Measurements from ENCODE around the gene CACNA1C.

The CACNA1C gene

GRCh38 chr12:2300168-2300567 lies 247.4 kb downstream of the CACNA1C start:
- TF ChIP-seq, protein P1, sequence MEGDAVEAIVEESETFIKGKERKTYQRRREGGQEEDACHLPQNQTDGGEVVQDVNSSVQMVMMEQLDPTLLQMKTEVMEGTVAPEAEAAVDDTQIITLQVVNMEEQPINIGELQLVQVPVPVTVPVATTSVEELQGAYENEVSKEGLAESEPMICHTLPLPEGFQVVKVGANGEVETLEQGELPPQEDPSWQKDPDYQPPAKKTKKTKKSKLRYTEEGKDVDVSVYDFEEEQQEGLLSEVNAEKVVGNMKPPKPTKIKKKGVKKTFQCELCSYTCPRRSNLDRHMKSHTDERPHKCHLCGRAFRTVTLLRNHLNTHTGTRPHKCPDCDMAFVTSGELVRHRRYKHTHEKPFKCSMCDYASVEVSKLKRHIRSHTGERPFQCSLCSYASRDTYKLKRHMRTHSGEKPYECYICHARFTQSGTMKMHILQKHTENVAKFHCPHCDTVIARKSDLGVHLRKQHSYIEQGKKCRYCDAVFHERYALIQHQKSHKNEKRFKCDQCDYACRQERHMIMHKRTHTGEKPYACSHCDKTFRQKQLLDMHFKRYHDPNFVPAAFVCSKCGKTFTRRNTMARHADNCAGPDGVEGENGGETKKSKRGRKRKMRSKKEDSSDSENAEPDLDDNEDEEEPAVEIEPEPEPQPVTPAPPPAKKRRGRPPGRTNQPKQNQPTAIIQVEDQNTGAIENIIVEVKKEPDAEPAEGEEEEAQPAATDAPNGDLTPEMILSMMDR (IDR thresholded peaks at IDR 0.05; ENCODE audit: low read depth, low read length, poor library complexity, severe bottlenecking): no peak
- TF ChIP-seq EZH2phosphoT487 (IDR thresholded peaks at IDR 0.05; ENCODE audit: borderline replicate concordance, low read length): no peak

GRCh38 chr12:2300886-2301285 lies 248.1 kb downstream of the CACNA1C start:
- Histone ChIP-seq H3K9me2 (replicated peaks; ENCODE audit: control insufficient read depth, low read length) (no peaks in the 10 kb centered on the region), H3K4me3 (ENCODE audit: low read length) (no peak overlapping the region), H3K4me1 (ENCODE audit: control insufficient read depth, low read length) (peaks cover 32% of the 10 kb centered on the region), H3K9me3 (ENCODE audit: control insufficient read depth, insufficient read depth, low read length) (no peaks in the 10 kb centered on the region), H3K27ac (ENCODE audit: low read depth, low read length) (no peak overlapping the region), H3K79me2 (ENCODE audit: control insufficient read depth, low read length) (no peaks in the 10 kb centered on the region), H3K4me2 (ENCODE audit: low read length) (no peak overlapping the region), H4K20me1 (ENCODE audit: control insufficient read depth, insufficient read depth, low read depth, low read length) (no peaks in the 10 kb centered on the region), H3K36me3 (ENCODE audit: control insufficient read depth, low read length) (no peaks in the 10 kb centered on the region), H3F3A (ENCODE audit: control insufficient read depth, insufficient read depth) (no peaks in the 10 kb centered on the region), H3K27me3 (ENCODE audit: control insufficient read depth, low read length) (peaks cover 12% of the 10 kb centered on the region)
- TF ChIP-seq, protein P1 (IDR thresholded peaks at IDR 0.05; ENCODE audit: low read depth, low read length, poor library complexity, severe bottlenecking): no peak
- no peak for TF ChIP-seq EZH2phosphoT487 (IDR thresholded peaks at IDR 0.05; ENCODE audit: borderline replicate concordance, low read length)

More at GRCh38 chr12:2300168-2300567, 247.4 kb downstream of the CACNA1C start:
- Histone ChIP-seq H3K27me3 (ENCODE audit: control insufficient read depth, low read length) (peaks cover 12% of the 10 kb centered on the region), H3K9me3 (ENCODE audit: control insufficient read depth, insufficient read depth, low read length) (no peaks in the 10 kb centered on the region), H3K27ac (ENCODE audit: low read depth, low read length) (no peak overlapping the region), H4K20me1 (ENCODE audit: control insufficient read depth, insufficient read depth, low read depth, low read length) (no peaks in the 10 kb centered on the region), H3K4me1 (ENCODE audit: control insufficient read depth, low read length) (peaks cover 34% of the 10 kb centered on the region), H3K4me2 (ENCODE audit: low read length) (no peak overlapping the region), H3F3A (ENCODE audit: control insufficient read depth, insufficient read depth) (no peaks in the 10 kb centered on the region), H3K79me2 (ENCODE audit: control insufficient read depth, low read length) (no peaks in the 10 kb centered on the region), H3K4me3 (ENCODE audit: low read length) (no peak overlapping the region), H3K36me3 (ENCODE audit: control insufficient read depth, low read length) (no peaks in the 10 kb centered on the region), H3K9me2 (replicated peaks; ENCODE audit: control insufficient read depth, low read length) (no peaks in the 10 kb centered on the region)

GRCh38 chr12:2301531-2302461 lies 249.0 kb downstream of the CACNA1C start:
- no peak overlapping the region for H3K4me2 ChIP-seq (ENCODE audit: low read length)
- no peak overlapping the region for H3K27ac ChIP-seq (ENCODE audit: low read depth, low read length)
- H3K27me3 ChIP-seq (ENCODE audit: control insufficient read depth, low read length): peaks cover 12% of the 10 kb centered on the region

More at GRCh38 chr12:2301531-2302461, 249.0 kb downstream of the CACNA1C start:
- Histone ChIP-seq H3K9me2 (replicated peaks; ENCODE audit: control insufficient read depth, low read length) (no peaks in the 10 kb centered on the region), H3F3A (ENCODE audit: control insufficient read depth, insufficient read depth) (no peaks in the 10 kb centered on the region), H4K20me1 (ENCODE audit: control insufficient read depth, insufficient read depth, low read depth, low read length) (no peaks in the 10 kb centered on the region), H3K4me1 (ENCODE audit: control insufficient read depth, low read length) (peaks cover 34% of the 10 kb centered on the region), H3K79me2 (ENCODE audit: control insufficient read depth, low read length) (no peaks in the 10 kb centered on the region), H3K9me3 (ENCODE audit: control insufficient read depth, insufficient read depth, low read length) (no peaks in the 10 kb centered on the region), H3K4me3 (ENCODE audit: low read length) (no peak overlapping the region), H3K36me3 (ENCODE audit: control insufficient read depth, low read length) (no peaks in the 10 kb centered on the region)
- TF ChIP-seq, protein P1 (IDR thresholded peaks at IDR 0.05; ENCODE audit: low read depth, low read length, poor library complexity, severe bottlenecking): no peak

All from DOHH2 (cell line).